Iris pigment epithelial cell (primary cell): ENCODE measurements around the gene DTNA.
A peak's percentile ranks its signal among the peaks of the same experiment; 100 is the strongest.
"Not testable (repeated sequence)": the region's sequence is repeated elsewhere in the genome, so short reads cannot be mapped to it uniquely, and the experiment has no call there.

Experiments used
- DNase-seq: peaks from one replicate; pipeline ENCODE4 v3.0.0-alpha.2; 2011; ENCODE audit warnings: low read depth

Gene DTNA

DNA sequence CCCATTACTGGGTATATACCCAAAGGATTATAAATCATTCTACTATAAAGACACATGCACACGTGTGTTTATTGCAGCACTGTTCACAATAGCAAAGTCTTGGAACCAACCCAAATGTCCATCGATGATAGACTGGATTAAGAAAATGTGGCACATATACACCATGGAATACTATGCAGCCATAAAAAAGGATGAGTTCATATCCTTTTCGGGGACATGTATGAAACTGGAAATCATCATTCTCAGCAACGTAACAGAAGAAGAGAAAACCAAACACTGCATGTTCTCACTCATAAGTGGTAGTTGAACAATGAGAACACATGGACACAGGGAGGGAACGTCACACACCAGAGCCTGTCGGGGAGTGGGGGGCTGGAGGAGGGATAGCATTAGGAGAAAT, 15.6 kb downstream of the DTNA start:
- DNase-seq: not testable (repeated sequence)

DNA sequence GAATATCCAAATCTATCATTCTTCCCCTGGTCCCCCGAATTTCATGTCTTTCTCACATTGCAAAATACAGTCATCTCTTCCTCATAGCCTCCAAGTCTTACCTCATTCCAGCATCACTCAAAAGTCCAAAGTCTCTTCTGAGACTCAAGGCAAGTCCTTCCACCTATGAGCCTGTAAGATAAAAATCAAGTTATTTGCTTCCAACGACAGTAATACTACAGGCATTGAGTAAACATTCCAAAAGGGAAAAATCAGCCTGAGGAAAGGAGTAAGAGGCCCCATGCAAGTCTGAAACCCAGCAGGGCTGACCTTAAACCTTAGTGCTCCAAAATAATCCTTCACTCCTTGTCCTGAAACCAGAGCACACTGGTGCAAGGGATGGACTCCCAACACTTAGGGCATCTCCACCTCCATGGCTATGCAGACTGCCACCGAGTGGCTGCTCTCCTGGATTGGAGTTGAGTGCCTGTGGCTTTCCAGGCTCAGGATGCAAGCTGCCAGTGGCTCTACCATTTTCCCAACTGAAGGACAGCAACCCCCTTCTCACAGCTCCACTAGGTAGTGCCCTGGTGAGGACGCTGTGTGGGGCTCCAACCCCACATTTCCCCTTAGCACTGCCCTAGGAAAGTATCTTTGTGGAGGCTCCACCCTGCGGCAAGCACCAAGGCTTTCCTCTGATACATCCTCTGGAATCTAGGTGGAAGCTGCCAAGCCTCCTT, 16.3 kb downstream of the DTNA start:
- no peak for DNase-seq

DNA sequence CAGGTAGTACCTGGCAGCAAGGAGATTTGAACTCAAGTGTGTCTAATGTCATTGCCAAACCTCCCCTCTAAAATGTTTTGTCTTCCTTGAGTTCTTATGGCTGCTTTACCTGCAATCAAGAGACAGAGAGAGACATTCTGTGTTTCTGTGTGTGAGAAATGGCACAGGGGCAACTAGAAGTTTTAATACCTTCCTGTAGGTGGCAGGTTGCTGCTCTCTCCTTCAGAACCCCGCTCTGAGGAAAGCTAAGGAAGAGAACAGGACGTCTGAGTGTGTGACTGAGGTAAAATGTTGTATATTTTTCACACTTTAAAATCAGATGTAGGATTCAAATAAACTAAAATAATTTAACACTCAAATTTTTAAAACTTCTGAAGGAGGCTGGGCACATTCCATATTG, 19.2 kb downstream of the DTNA start:
- peak; percentile 54 for DNase-seq

DNA sequence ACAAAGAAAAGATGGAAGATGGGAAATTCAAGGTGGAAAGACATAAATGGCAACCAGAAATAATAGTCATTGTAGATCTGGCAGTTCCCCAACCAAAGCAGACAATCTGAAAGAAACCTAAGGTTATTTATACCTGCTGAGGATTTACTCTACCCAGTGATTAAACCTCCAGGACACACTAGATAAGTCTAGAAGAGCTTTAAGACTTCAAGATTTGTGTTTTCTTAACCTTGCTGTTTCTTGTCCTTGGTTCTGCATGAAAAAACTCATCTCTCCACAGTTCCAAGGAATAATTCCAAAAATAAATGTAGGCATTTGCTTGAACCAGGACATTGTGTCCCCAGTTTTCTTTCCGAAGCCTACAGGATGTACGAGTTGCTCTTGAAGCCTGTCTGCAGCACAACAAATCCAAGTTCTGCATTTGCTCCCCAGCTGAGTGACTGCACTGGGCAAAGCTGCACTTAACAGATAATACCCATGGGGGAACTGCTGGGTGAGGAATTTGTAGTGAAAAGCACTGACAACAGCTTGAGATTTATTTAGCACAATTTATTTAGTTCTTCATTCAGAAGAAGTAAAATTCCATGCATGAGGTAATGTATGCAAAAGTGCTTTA, 19.8 kb downstream of the DTNA start:
- no peak for DNase-seq

DNA sequence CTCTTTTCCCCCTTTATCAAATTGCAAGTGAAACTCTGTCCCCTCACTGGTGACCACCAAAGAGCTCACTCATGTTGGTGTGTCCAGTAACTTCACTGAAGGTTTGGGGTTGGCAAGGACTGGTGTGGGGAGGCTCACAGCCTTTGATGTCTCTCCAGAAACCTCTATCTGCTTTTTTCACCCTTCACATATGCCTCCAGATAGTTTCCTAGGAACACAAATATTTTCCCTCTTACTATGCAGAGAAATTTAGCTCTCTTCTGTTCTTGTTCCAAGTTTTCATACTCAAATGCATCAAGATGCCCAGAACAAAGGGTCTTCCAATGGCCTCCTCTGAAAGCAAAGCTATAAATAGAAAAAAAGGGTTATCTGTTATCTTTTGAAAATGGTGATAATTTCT, 20.7 kb downstream of the DTNA start:
- no peak for DNase-seq

DNA sequence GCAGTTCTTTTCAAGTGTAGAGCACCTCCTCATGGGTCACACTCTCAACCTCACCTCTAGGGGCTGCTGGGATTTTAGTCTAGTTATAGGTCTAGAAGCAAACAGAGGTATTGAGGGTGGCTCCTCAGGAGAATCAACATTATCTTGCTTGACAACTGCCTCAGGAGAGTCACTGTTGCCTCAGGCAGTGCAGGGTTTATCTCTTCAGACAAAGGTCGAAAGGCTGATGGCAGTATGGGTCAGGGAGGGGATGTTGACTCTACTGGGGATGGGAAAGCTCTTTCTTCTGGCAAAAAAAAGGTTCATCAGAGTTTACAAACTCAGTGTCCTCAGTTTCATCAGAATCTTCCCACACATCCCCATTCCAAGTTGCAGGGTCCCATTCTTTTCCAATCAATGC, 24.0 kb downstream of the DTNA start:
- DNase-seq: no peak

DNA sequence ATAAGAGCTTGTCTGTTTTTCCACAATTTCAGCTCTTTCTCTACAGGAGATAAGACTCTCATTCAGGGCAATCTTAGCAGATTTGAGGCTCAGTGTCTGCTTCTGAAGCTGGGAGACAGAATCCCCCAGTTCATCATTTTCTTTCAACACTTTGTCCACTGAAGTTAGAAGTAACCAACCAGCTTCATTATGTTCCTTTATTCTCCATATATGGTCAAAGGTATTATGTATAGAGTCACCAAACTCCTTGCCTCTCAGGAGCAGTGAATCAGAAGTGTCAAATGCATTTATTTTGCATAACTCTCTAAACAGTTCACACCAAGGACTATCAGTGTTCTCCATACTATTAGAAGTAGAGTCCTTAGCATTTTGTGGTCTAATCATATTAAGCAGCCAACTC, 24.4 kb downstream of the DTNA start:
- DNase-seq: not testable (repeated sequence)

DNA sequence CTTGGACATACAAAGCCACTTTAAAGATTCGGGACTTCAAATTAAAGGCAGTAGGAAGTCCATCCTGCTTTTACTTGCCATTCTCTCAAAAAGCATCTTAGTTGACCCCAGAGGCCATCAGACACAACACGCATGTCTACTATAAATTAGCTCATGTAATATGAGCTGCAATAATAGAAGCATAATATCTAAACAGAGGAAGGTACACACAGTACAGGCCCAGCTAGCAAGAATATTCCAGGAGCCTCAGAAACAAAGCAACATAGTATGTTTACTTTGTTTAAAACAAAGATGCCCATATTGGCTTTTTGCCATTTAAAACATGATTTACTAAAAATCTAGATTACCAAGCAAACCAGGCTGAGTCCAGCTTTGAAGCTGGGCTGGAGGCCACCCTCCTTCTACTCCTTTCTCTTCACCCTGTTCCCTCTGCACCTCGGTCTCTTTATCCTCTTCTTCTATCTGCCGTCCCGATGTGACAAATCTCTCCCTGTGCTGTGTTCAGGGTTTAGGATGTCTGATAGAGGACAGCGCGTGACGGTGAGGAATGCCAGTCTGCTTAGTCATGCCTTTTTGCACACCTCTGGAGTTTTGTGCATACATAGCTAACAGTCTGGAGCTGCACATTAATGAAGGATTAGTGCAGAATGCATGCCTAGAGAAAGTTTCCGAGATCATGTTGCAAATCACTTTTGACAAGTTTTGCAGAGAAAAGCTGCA, 28.2 kb downstream of the DTNA start:
- DNase-seq: peak; percentile 24

DNA sequence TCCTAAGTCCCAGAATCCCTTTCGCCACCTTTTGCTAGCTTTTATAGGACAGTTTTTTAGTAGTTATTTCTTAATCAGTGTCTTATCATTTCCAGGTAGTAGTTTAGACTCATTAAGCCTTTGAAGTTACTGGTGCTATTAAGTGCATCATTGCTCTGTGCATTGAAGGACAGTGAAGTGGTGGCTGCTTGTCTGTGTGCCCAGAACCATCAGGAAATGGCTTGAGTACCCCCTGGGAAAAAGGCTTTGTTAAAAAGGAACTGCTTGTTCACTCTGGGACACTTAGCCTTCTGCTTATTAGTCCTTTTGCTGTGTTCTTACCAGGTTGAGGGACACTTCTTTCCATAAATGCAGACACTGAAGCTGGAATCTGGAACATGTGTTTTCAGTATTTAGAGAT, 30.0 kb downstream of the DTNA start:
- no peak for DNase-seq

DNA sequence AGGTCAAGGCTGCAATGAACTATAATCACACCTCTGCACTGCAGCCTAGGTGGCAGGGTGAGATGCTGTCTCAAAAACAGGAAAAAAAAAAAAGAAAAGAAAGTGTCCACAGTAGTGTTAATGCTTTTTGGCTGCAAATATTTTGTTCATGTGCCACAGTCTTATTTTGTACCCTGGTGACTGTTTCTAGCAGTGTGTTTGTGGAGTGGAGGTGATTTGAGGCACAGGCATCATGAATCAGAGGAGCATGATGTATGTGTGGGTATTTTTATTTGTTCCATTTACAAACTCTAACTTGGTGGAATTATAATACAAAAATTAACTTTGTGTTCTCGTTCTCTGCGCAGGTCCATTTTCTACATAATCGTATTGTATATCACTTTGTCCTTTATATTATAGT, 30.6 kb downstream of the DTNA start:
- no peak for DNase-seq

DNA sequence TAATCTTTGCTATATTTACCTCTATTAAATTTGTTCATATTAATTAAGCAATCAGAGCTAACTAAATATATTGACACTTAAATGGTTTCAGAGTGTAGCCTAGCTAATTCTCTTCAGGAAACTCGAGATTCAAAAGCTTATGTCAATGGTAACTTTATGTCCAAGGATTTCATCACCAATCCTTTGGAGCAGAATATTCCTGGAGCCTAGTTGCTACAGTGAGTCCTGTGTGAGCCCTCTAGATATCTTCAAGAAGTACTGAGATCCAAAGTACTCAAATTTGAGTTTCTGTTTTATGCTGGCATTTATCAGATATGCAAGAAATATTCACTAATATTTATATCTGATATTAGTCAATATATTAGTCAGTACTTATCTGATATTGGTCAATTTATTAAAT, 31.3 kb downstream of the DTNA start:
- DNase-seq: no peak

DNA sequence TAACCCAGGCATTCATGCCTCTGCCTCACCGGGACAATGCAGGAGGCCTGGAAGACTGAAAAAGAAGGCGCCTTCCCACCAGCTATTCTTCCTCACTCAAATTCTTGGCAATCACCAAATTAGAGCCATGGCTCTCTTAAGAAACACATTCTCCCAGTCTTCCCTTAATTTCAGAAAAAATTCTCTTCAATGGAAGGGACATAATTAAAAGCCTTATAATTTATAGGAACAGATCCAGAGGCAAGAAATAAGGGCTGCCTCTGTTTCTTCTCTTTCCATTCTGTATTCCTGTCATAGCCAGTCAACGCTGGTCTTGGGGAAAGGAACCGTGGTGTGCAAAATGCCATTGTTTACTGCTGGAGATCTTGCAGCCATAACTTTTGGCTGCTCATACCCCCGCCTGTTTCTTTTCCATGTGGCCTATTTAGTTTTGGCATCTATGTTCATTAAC, 32.8 kb downstream of the DTNA start:
- no peak for DNase-seq

DNA sequence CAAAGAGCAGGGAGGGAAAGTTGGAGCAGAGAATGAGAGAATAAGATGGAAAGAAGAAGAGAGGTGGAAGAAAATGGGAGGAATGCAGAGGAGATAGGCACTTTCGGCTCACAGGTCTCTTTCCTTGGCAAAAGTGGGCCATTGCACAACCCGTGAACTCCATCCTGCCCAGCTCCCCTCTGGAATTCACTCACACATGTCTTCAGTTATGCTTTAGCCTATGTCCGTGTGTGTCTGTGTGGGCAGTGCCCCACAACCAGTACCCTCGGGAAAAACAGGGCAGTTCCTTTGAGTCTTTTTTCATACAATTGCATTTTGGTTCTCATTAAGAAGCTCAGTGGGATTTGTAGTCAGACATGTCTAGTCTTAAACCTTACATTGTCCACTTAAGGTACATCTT, 34.5 kb downstream of the DTNA start:
- no peak for DNase-seq

DNA sequence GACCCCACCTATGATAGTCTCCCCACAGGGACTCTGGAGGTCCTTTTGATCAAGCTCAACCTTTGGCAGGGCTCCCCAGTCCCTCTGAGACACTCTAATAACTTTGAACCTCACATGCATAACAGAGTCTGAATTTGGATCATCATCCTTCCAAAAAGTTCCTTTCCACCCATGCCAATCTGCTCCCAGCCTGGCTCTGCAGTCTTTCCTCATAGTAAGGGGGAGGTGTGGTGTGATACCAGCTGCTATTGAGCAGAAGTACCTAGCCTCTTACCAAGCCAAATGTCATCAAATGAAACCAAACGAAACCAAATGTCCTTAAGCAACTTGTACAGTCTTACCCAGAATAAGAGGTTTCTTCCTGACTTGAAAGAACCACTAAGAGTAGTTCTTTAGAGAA, 36.5 kb downstream of the DTNA start:
- DNase-seq: no peak

DNA sequence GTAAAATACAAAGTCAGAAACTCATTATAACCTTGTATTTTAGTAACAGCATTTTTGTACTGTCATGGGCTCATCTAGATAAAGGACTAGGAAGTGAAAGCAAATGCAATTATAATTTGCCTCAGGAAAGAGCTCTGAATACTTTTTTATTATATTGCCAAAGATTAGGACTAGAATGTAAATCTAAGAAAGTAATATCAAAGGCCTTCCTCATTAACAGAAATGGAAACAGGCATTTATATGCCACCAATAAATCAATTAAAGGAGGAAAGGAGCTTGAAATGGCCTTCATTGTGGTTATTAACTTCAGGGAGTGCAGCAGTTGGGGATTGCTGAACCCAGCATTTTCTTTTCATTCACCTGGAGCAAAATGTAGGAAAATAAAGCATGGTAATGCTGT, 39.6 kb downstream of the DTNA start:
- no peak for DNase-seq

DNA sequence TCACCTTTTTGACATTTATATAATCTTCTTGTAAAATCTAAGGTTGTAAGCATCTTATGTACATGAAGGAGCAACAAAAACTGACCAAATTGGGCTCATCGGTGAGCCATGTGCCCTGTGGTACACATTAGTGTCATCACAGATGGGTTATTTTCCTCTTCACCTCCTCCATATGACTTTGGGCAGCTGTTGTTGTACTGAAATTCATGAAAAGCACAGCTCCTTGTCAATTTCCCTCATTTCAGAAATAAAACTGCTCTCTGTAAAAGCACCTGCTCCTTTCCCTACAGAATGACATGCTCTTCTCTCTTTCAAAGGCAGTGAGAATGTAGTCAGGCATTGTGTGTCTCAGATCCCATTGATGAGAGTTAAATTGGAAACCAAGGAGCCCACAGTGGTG, 42.0 kb downstream of the DTNA start:
- no peak for DNase-seq

DNA sequence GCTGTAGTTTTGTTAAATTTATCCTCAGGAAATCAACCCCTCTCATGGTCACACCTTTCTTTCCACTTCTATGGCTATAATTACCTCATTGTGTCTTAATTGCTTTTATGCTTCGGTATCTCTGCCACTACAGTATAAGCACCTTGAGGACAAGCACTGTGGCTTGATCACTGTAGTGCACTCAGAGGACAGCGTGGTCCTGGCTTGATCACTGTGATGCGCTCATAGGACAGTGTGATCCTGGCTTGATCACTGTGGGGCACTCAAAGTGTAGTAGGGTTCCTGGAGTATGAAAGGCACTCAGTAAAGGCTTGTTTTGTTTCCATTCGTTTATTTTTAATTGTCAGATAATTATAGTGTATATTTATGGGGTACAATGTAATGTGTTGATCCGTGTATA, 44.2 kb downstream of the DTNA start:
- no peak for DNase-seq

DNA sequence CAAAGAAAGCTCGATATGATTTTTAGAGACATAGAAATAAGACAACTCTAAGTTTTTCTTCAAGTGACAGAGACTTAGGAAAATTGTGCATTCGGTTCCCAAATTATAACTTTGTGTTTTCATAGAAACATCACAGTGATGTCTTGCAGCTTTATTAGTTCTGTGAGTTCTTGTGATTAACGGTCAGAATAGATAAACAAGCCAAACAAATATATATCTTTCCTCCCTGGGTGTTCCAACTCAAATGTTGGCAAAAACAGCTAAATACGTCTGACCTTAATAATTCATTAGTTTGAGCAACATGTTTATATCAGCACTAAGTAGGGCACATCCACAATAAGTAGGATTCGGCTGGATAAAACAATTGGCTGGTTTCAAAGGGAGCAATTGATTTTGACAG, 47.6 kb downstream of the DTNA start:
- DNase-seq: no peak

DNA sequence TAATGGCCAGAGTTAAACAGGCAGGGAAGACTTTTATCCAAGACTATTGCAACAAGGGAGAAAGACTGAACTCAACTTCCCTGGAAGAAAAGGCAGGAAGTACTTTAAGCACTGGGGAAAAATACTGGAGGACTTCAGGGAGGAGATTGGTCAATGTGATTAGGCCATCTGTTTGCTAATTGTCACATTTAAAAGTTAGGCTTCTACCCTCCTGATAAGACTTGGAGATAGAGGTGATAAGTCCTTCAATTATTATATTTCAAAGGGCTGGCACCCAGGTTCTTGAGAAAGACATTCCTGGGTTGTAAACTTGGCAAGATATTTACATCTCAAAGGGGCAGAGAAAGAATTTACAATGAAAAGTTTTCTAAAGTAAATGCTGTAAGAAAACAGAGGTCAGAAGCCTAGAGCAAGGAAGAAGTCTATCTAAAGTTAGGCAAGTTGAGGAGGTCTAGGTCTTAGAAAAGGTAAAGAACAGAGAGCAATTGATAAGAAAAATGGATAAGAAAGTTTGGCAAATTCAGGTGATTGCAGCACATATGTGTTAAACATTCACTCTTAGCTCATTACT, 48.4 kb downstream of the DTNA start:
- DNase-seq: no peak

DNA sequence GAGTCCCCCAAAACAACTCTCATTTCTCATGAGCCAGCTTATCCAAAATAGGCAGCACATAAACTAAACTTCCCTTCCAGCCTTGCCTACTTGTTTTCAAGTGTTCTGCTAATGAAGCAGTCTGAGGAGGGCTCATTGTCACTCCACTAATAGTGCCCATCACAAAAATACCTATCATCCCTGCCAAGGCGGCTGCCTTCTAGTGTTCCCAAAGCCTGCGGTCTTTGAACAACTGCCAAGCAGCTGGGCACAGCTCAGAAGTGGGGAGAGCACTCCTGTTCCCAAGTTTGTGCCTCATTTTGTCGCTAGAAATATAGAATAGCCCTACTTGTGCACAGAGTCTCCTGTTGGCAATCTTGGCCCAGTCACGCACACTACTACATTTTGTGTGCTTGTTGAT, 50.3 kb downstream of the DTNA start:
- no peak for DNase-seq

DNA sequence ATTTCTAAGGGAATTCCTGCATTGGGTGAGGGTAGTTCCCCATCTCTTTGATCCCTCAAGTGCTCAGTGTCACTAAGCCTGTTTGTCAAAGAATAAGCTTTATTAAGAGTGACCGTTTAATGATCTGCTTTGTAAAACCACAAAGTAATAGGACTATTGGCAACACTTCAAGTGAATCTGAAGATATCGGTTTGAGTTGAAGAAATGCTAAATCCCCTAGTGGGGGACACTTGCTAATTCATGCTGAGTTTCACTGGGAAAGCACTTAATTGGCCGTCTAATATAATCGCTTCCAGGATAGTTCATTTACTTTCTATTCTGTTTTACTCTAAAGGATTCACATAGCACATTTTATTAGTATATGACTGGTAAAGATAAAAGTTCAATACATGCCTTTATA, 54.4 kb downstream of the DTNA start:
- no peak for DNase-seq

DNA sequence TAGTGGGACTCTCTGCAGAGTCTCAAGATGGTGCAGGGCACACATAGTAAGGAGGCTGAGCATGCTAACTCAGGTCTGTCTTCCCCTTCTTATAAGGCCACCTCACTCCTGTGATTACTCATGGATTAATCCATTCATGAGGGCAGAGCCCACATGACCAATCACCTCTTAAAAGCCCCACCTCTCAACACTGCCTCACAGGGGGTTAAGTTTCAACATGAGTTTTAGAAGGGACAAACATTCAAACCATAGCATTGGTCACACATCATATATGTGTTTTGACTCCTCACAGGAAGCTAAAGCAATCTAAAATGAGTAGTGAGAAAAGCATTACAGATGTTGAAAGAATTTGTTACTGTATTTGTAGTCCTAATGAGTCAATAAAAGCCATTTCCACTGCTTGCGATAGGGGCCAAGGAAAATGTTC, 57.5 kb downstream of the DTNA start:
- peak; percentile 91 for DNase-seq

DNA sequence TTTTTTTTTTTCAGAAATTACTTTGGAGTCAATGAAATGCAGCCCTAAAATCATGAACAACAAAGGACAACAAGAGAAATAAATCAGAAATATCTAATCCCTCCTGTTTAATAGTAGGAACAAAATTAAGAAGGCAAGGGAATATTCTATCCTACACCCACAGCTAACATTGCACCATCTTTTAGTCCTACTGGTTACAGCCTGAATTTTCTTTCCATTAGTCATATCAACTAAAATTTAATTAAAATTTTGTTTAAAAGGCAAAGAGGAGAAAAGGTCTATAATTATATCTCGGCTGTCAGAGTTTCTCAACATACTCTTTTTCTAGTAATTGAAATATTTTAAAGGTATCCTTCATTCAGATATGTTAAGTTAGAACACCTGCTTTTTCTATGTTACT, 61.9 kb downstream of the DTNA start:
- peak; percentile 38 for DNase-seq
